Stimulated activated CD4-positive, alpha-beta T cell treated with anti-CD3 and anti-CD28 coated beads, Interleukin-4, amount 100 ng/mL, for 24 hours (primary cell): ENCODE data around the gene UGT1A7.
"Not testable (repeated sequence)": the region's sequence is repeated elsewhere in the genome, so short reads cannot be mapped to it uniquely, and the experiment has no call there.

Source experiments
- DNase-seq: peaks from one replicate; pipeline ENCODE4 v3.0.0-alpha.2; 2020

Gene UGT1A7

GRCh38 chr2:233718552-233718951, 36.9 kb downstream of the UGT1A7 start, which contains the start of gene UGT1A4:
Gene UGT1A4 (plus strand): TSS chr2:233718736. CDS start chr2:233718821, 85 bp downstream.
- DNase-seq: no peak

DNA sequence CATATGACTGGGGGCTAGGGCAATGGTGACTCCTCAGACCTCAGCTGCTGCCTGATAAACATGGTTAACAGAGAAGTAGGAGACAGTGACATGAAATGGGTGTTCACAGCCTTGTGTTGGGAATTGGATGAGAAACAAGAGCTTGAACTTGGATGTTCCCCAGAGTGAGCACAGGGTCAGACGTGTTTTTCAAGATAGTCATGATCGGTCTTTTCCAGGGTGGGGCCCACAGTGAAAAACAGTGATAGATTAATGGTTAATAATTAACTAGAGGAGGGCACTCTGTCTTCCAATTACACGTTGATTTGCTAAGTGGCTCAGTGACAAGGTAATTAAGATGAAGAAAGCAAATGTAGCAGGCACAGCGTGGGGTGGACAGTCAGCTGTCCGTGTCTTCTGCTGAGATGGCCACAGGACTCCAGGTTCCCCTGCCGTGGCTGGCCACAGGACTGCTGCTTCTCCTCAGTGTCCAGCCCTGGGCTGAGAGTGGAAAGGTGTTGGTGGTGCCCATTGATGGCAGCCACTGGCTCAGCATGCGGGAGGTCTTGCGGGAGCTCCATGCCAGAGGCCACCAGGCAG, 47.1 kb downstream of the UGT1A7 start, which contains the start of gene UGT1A3:
Gene UGT1A3, plus strand, starts transcription at position 320 of the 579 bp plus-strand sequence. Its CDS starts 85 bp downstream, at position 405.
- DNase-seq: no peak

GRCh38 chr2:233736868-233737653, 55.4 kb downstream of the UGT1A7 start:
- DNase-seq: not testable (repeated sequence)

DNA sequence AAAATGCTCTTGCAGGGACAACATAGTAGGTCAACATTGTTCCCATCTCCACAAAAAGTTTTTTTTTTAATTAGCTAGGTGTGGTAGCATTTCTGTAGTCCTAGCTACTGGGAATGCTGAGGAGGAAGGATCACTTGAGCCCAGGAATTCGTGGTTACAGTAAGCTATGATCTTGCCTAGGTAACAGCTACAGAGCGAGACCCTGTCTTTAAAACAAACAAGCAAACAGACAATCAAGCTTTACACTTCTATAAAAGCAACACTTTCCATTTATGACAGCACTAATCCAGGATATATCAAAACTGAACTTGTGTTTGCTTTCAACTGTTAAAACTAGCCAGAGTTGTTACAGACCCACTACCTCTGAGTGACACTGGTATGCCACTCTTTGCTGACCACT, 59.2 kb downstream of the UGT1A7 start:
- no peak for DNase-seq

GRCh38 chr2:233743464-233744259, 62.0 kb downstream of the UGT1A7 start:
- DNase-seq: no peak

DNA sequence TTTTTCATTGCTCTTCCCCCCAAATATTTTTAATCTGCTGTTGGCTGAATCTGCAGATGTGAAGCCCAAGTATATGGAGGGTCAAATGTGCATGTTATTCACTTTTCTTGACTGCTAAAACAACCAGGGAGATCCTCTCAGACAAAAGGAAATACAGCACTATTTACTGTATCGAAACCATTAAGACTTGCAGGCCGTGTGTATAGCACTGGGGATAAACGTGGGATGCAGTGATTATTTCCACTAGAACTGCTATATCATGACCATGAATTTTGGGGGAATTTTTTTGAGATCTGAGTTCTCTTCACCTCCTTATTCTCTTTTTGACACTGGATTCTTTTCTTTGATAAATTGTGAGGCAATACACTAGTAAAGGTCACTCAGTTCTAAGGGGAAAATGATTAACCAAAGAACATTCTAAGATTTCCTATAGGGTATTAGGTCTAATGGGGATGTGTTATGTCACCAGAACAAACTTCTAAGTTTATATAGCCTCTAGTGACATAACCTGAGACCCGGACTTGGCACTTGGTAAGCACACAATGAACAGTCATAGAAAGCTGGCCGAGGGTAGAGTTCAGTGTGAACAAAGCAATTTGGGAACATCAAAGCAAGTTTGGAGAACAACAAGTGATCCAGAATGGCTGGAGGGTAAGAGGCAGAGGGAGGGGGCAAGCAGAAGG, 63.5 kb downstream of the UGT1A7 start:
- DNase-seq: no peak

- DNase-seq: not testable (repeated sequence)
Observed at GRCh38 chr2:233745838-233746237, 64.1 kb downstream of the UGT1A7 start.

GRCh38 chr2:233746475-233747282, 65.0 kb downstream of the UGT1A7 start:
- DNase-seq: no peak

GRCh38 chr2:233747283-233747544, 65.5 kb downstream of the UGT1A7 start:
- DNase-seq: no peak

DNA sequence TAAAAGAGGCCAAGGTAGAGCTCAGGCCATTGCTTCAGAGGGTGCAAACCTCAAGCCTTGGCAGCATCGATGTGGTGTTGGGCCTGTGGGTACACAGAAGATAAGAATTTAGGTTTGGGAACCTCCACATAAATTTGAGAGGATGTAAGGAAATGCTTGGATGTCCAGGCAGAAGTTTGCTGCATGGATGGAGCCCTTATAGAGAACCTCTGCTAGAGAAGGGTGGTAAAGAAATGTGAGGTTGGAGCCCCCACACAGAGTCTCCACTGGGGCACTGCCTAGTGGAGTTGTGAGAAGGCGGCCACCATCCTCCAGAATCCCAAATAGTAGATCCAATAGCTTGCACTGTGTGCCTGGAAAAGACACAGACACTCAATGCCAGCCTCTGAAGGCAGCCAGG, 69.0 kb downstream of the UGT1A7 start:
- DNase-seq: not testable (repeated sequence)

DNA sequence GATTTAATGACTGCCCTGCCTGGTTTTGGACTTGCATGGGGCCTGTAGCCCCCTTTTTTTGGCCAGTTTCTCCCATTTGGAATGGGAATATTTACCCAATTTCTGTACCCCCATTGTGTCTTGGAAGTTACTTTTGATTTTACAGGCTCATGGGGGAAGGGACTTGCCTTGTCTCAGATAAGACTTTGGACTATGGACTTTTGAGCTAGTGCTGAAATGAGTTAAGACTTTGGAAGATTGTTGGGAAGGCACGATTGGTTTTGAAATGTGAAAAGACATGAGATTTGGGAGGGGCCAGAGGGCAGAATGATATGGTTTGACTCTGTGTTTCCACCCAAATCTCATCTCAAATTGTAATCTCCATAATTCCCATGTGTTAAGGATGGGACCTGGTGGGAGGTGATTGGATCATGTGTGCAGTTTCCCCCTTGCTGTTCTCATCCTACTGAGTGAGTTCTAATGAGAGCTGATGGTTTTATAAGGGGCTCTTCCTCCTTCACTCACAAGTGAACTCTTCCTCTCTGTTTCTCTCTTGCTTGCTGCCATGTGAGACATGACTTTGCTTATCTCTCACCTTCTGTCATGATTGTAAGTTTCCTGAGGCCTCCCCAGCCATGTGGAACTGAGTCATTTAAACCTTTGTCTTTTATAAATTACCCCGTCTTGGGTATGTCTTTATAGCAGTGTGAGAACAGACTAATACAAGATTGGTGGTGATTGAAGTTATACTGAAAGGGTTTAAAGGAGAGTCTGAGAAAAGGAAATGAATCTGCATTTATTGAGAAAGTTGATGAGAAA, 69.7 kb downstream of the UGT1A7 start:
- DNase-seq: not testable (repeated sequence)

DNA sequence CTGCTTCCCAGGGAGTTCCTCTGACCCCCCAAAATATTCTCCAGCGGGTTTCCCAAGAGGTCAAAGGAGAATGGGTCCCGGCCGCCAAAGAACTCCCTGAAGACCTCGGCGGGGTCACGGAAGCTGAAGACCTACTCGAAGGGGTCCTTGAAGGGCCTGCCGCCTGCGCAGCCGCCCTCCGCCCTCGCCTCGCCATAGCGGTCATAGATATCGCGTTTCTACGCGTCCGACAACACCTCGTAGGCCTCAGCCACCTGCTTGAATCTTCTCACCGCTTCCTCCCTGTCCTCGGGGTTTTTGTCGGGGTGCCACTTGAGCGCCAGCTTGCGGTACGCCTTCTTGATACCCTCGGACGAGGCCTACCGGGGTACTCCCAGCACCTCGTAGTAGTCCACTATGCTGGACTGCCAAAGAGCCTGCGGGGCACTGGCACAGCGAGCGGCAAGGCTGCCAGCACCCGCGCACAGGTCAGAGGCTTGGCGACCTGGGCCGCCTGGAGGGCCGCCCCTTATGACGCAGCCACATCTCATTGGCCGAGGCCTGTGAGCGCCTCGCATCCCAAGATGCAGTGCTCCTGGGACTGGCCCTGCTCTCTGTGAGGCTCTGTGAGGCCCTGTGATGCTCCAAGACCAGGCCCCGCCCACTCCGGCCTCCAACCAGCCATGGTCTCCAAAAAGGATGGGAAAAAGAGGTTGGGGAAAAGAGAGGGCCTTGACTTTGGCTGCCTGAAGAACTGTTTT, 73.3 kb downstream of the UGT1A7 start:
- DNase-seq: no peak

- no peak for DNase-seq
Observed at GRCh38 chr2:233756429-233757081, 74.9 kb downstream of the UGT1A7 start.

GRCh38 chr2:233758141-233758540, 76.4 kb downstream of the UGT1A7 start:
- DNase-seq: no peak

DNA sequence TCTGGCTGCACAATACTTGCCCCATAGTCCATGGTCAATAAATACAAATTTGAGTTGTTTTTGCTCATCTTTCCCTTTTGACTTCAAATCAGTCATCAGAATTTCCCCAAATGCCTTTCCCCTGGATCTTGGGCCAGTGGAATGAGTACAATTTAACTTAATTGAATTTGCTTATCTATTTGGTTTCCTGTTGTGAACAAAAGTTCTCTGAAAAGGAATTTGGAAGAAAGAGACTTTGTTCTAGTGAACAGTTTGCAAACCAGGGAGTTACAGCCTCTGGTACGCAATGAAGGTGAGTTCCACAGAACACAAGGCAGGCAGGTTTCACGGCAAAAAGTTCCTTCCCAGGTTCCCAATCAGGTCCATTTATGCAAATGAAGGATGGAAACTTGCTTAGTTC, 77.1 kb downstream of the UGT1A7 start:
- no peak for DNase-seq

GRCh38 chr2:233760043-233760442, 78.3 kb downstream of the UGT1A7 start, which contains the start of gene UGT1A1:
Gene UGT1A1 (plus strand): TSS chr2:233760270. CDS start chr2:233760288, 18 bp downstream.
- no peak for DNase-seq

DNA sequence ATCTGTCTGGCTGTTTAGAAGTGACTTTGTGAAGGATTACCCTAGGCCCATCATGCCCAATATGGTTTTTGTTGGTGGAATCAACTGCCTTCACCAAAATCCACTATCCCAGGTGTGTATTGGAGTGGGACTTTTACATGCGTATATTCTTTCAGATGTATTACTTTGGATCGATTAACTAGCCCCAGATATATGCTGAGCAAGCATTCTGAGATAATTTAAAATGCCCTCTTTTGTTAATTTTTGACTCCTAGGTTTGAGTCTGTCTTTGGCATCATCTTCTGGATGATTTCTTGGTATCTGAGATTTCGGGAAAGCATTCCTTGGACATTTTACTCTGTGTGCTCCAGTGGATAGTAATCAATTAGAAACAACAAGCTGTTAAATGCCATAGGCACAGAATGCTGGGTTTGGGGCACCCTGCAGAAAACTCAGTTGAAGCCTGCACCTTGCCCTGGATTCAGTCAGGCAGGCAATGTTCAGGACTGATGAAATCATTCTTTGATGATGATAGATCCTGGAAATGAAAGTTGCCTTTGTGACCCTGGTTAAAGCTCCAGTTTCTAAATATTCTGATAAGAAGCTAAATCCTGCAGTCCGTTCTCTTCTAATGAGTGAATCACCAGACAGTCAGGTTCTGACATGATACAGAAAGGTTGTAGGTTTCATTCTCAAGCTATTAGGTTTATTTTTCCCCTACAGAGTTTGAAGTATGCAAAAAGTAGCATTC, 79.5 kb downstream of the UGT1A7 start:
- DNase-seq: no peak

- no peak for DNase-seq
Observed at GRCh38 chr2:233764264-233764663, 82.6 kb downstream of the UGT1A7 start.

- DNase-seq: no peak
Observed at GRCh38 chr2:233764761-233765160, 83.1 kb downstream of the UGT1A7 start.
